Measurements from ENCODE around the gene TBCA. TPM values are rescaled to one million over a fixed set of nuclear protein-coding genes. Genes with fewer than 3 reads are reported as not detected.

The TBCA gene
- total RNA-seq, 1 experiment from 2014 or later = 330 TPM

GRCh38 chr5:77734885-77735284, 41.3 kb downstream of the TBCA start:
- H3K18ac ChIP-seq (ENCODE audit: insufficient read length, low read depth, low read length) = no peak overlapping the region
- H3K27ac ChIP-seq (ENCODE audit: insufficient read length, low read depth, low read length) = no peak overlapping the region
- H3K56ac ChIP-seq (ENCODE audit: insufficient read length, low read depth, low read length) = no peak overlapping the region
- Mint-ChIP-seq H3K27me3 (ENCODE audit: low read depth) (no peaks in the 10 kb centered on the region), H3K4me3 (no peak overlapping the region), H3K36me3 (ENCODE audit: insufficient read depth in 1 of 3, low read depth in 3 of 3) (peaks cover 6 to 29% (median 21%) of the 10 kb centered on the region in 3 experiments), H3K27ac (no peak overlapping the region), H3K4me1 (peaks cover 4 to 20% of the 10 kb centered on the region in 2 experiments), H3K9me3 (peaks cover 10 to 12% of the 10 kb centered on the region in 2 experiments; a peak in 3 of 5 replicates)
- H2BK120ac ChIP-seq (ENCODE audit: low read depth, low read length, poor library complexity, severe bottlenecking) = no peak overlapping the region
- DNase-seq = no peak
- no CpG with 5 or more reads among the region's 2 CpGs for WGBS (ENCODE audit: extremely low coverage, insufficient read length, low lambda C conversion rate)
- H3K27me3 ChIP-seq (ENCODE audit: insufficient read depth, low read length) = no peaks in the 10 kb centered on the region
- no peak overlapping the region for H2AK5ac ChIP-seq (ENCODE audit: insufficient read length, low read length)
- H2BK20ac ChIP-seq (ENCODE audit: low read depth, low read length, poor library complexity, severe bottlenecking) = no peak overlapping the region
- H3T11ph ChIP-seq (ENCODE audit: low read length) = no peak overlapping the region
- no peaks in the 10 kb centered on the region for H3K79me1 ChIP-seq (ENCODE audit: insufficient read depth, low read depth, low read length, poor library complexity, severe bottlenecking)
- H3K9ac ChIP-seq (ENCODE audit: extremely low read depth, insufficient read length, low read length) = no peak overlapping the region
- no peak overlapping the region for H2BK15ac ChIP-seq (ENCODE audit: low read depth, low read length)
- no peaks in the 10 kb centered on the region for H4K20me1 ChIP-seq (ENCODE audit: control insufficient read depth, insufficient read depth, insufficient read length)
- H2BK12ac ChIP-seq (ENCODE audit: insufficient read length, low read depth, low read length) = no peak overlapping the region
- no peak overlapping the region for H2AFZ ChIP-seq (ENCODE audit: low read length)
- no peak overlapping the region for H4K91ac ChIP-seq (ENCODE audit: insufficient read length, low read depth, low read length)
- H3K79me2 ChIP-seq (ENCODE audit: insufficient read depth, low read length) = peaks cover 16% of the 10 kb centered on the region; the same call in 1 of the 2 replicates
- no peak overlapping the region for H3K4me2 ChIP-seq (ENCODE audit: insufficient read depth, insufficient read length, low read length)
- no peaks in the 10 kb centered on the region for H3K9me3 ChIP-seq (ENCODE audit: control insufficient read depth, low read depth, low read length)
- no peak for TF ChIP-seq CTCF (conservative IDR thresholded peaks at IDR 0.05)
- H3K23me2 ChIP-seq (ENCODE audit: insufficient read length, low read depth, low read length, poor library complexity, severe bottlenecking) = no peaks in the 10 kb centered on the region
- H3K4ac ChIP-seq (ENCODE audit: low read depth, low read length) = no peak overlapping the region
- H3K4me1 ChIP-seq (ENCODE audit: insufficient read depth, low read length) = no peaks in the 10 kb centered on the region
- H3K14ac ChIP-seq (ENCODE audit: insufficient read depth, low read length) = no peak overlapping the region
- no peak overlapping the region for H4K5ac ChIP-seq (ENCODE audit: insufficient read length, low read depth, low read length)
- no peak overlapping the region for H4K8ac ChIP-seq (replicated peaks; ENCODE audit: insufficient read length, low read depth, low read length)
- no peak overlapping the region for H2BK5ac ChIP-seq (ENCODE audit: insufficient read length, low read length)
- no peak overlapping the region for H3K23ac ChIP-seq (ENCODE audit: insufficient read length, low read depth, low read length)

Data from H9 (cell line).